Skin of body (tissue), 2 donors: Measurements from ENCODE around the gene MAVS. TPM values are rescaled to one million over a fixed set of nuclear protein-coding genes. Genes with fewer than 3 reads are reported as not detected.
A peak's percentile ranks its signal among the peaks of the same experiment; 100 is the strongest.
"Not testable (repeated sequence)": the region's sequence is repeated elsewhere in the genome, so short reads cannot be mapped to it uniquely, and the experiment has no call there.

ENCODE experiments used
- DNase-seq: peaks from one replicate; lab custom pipeline; 2025; lab: John Stamatoyannopoulos, UW
- total RNA-seq: library from RNA; depleted of rRNA; stranded (reverse); fragments of >200 nt; gene quantifications from one replicate; pipeline ENCODE4 v1.2.3, GENCODE V29; 2014

MAVS gene
- total RNA-seq, 1 donor from 2014 or later = 13.5 TPM

DNA sequence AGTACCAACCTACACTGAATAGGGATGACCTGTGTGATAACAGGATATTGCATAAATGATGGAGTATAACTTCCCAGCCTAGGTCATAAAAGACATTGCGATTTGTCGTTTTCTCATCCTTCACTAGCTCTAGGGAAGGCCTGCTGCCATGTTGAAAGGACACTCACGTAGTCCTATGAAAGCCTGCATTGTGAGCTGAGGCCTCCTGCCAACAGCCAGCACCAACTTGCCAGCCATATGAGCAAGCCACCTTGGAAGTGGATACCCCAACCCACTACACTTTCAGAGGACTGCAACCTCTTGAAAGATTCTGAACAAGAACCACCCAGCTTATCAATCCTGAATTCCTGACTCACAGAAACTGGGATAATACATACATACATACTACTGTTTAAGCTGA, 39.1 kb downstream of the MAVS start:
- no peak for DNase-seq

DNA sequence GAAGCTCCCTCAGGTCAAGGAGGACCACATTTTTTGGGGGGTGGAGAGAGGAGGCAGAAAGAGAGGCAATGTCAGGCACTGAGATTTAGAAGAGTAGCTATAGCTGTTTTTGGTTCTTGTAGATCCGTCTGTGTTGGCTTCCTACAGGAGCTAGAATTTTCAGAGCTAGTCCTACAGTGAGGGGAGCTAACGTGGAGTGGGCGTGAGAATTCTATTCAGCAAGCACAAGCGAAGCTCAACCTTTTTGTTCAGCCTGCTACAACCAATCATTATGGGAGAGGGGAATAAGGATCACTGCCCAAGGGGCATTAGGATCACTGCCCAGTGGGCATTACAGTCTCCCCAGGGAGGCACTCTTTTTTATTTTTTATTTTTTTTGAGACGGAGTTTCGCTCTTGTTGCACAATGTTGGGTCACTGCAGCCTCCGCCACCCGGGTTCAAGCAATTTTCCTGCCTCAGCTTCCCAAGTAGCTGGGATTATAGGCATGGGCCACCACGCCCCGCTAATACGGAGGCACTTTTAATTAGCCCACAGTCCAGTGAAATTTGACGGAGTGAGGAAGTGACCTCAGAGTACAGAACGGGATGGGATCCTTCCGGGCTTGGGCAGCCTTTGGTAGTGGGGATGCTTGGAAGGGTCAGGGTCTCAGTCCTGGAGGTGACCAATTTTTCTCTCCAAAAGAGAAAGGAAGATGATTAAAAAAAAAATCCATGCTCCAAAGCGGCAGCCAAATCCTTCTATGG, 41.4 kb downstream of the MAVS start:
- DNase-seq = peak; percentile 55

DNA sequence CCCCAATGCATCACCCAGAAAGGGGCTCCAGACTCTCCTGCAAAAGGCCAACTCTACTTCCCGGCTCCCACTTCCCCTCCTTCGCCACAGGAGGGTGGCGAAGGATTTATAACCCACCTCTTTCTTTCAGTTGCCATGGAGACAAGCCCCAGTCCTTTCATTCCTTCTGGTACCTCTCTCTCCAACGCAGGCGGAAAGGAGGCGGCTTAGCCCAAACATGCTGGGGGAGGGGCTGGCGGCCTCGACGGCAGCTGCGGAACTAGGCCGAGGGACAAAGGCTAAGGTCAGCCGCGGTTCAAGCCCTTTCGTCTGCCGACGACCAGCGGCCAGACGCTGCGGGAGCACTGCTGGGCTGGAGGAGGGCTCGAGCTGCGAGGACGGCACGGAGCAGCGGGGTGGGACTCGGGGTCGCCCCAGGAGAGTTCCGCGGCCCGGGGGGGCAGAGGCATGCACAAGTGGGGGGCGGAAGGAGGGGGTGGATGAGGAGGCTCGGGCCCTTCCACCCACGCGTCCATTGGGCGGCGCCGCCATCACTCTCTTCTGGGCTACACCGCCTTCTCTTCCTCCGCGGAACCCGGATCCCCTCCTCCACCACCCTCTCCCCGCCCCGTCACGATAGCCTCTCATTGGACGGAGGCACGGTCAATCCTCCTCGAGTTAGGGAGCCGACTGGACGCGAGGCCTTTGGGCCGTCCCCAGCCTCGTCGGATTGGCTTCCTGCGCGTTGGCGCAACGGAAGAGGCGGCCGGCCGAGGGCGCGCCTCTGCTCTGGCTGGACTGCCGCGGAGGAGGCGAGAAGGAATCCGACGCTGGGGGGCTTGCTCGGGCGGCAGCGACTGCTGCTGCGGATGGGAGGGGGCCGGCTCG, 42.2 kb downstream of the MAVS start, which contains the start of gene PANK2:
PANK2 (plus strand) TSS at position 766 of the 867 bp plus-strand sequence.
- DNase-seq = peak; percentile 99

DNA sequence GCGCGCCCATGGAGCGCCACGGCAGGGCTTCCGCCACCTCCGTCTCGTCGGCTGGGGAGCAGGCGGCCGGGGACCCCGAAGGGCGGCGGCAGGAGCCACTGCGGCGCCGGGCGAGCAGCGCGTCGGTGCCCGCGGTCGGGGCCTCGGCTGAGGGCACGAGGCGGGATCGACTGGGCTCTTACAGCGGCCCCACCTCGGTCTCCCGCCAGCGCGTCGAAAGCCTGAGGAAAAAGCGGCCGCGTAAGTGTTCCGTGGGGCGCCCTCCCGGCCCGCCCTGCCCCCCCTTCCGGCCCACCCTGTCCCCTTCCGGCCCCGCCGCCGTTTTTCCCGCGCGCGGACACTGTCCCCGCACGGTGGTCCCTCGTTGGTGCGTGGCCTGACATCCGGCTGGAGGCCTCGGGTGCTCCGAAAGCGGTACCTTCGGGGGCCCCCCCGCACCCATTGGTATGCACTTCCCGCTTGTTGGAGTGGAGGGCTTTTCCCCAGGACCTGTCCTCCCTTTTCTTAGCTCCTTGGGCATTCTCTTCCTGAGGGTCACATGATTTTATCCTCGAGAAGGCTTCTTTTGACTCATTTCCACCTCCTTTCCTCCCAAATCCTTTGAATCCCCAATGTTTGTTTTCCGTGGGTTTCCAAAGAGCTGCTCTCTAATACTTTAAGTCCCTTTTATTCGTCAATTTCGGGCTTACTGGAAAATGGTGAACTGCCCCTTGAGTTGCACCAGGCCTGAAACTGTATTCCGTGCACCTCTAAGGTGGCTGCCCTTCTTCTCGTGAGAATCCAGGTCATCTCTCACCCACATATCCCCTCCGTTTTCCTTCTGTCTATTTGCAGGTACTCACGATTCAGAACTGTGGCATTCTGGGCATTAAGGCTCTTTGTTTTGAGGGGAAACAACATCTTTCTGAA, 43.1 kb downstream of the MAVS start:
- peak; percentile 34 for DNase-seq

DNA sequence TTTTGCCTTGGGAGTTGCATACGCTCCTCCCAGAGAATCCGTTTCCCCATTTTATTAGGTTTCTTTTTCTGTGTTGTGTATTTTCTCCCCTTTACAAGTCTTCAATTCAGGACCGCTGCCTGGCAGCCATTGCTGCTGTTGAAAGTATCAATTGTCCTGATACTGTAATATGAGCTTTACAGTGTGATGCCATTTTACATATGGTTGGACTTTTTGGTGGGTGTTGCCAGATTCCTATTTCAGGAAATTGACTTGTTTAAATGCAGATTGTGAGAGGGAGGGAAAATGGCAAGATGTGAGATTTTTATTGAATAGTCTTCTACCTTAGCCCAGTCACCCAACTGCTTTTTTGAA, 43.7 kb downstream of the MAVS start:
- DNase-seq = peak; percentile 86

DNA sequence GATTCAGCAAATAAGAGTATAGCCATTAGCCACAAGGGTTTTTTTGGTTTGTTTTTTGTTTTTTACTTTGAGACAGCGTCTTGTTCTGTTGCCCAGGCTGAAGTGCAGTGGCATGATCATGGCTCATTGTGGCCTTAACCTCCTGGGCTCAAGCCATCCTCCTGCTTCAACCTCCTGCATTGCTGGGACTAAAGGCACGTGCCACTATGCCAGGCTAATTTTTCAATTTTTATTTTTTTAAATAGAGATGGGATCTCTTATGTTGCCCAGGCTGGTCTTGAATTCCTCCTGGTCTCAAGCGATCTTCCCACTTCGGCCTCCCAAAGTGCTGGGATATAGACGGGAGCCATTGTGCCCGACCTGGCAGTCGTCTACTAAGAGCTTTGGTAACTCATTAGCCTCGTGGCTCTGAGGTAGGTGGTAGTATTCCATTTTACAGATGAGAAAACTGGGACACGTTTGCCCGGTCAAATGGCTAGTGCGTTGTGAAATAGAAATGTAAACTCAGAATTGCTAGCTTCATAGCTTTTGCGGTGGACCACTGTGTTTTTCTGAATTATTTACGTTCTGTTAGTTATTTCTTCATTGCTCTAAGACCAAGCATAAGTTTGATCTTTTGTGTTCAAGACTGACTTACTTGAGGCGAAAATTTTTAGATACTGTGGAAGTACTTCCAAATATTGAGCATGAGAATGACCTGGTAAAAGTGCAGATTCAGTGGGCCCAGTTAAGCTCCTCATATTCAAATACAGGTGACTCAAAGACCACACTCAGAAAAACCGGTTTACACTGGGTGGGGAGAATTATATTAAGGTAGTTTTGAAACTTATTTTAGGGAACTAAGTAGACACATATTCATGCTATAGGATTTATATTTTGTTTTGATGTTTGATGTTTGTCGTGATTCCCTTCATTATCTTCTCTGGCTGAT, 44.6 kb downstream of the MAVS start:
- no peak for DNase-seq

DNA sequence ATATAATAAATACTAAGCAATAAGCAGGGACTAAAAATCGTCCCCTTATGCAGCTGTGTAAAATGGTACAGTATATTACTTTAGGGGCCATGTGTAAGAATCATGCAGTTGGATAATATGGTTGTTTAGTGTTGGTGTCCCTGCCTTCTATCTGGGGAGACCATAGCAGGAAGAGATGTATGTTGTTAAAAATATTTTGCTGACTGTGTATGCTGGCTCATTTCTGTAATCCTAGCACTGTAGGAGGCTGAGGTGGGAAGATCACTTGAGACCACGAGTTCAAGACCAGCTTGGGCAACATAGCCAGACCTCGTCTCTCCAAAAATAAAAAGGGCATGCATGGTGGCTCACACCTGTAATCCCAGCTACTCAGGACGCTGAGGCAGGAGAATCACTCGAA, 48.2 kb downstream of the MAVS start:
- no peak for DNase-seq

DNA sequence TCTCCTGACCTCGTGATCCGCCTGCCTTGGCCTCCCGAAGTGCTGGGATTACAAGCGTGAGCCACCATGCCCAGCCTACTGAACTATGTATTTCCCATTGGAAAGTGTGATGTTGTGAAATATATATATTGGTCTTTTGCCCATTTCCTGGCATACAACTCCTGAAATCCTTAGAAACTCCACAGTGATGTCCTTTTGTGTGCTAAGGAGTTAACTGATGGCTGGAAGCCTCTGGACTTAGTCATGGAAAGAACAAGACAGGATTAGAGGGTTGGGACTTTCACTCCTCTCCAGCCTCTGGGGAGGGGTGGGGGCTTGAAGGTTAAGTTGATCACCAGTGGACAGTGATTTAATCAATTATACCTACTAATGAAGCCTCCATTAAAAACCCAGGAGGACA, 49.7 kb downstream of the MAVS start:
- DNase-seq = no peak

DNA sequence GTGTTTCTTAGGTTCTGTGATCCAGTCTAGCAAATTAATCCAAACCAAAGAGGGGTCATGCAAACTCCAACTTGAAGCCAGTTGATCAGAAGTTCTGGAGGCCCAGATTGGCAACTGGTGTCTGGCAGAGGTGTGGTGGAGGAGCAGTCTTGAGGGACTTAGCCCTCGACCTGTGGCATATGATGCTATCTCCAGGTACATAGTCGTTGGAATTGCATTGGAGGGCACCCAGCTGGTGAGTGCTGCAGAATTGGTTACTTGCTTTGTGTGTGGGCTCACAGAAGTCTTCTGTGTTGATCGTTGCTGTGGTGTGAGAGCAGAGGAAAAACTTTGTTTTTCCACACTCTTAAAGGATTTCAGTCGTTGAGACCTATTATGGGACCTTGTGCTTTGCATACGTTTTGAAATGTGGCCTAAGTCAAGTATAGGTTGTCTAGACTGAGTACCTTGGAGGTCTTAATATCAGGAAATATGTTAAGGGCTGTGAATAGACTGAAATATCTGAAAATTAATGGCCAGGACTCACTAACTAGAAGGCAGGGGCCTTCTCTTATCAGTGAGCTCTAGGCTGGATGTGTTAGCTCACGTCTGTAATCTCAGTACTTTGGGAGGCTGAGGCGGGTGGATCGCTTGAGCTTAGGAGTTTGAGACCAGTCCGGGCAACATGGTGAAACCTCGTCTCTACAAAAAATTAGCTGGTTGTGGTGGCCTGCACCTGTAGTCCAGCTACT, 50.4 kb downstream of the MAVS start:
- no peak for DNase-seq

DNA sequence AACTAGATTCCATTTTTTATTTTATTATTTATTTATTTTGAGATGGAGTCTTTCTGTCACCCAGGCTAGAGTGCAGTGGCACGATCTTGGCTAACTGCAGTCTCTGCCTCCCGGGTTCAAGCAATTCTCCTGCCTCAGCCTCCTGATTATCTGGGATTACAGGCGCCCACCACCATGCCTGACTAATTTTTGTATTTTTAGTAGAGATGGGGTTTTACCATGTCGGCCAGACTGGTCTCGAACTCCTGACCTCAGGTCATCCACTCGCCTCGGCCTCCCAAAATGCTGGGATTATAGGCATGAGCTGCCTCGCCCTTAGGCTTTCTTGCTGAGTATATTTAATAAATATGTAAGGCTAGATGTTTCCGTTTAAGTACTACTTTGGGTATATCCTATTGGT, 51.5 kb downstream of the MAVS start:
- DNase-seq = not testable (repeated sequence)

DNA sequence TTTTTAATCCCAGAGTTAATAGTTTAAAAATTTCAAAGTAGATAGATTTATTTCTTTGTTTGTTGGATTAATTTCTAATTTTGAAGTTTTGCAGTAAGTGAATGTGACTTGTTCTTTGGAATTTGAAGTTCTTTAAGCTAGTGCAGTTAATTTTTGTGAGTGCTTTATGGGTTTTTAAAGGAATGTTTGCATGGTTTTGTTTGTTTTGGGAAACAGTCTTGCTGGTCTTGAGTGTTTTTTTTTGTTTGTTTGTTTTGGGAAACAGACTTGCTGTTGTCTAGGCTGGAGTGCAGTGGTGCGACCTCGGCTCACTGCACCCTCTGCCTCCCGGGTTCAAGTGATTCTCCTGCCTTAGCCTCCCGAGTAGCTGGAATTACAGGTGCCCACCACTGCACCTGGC, 52.0 kb downstream of the MAVS start:
- DNase-seq = no peak

DNA sequence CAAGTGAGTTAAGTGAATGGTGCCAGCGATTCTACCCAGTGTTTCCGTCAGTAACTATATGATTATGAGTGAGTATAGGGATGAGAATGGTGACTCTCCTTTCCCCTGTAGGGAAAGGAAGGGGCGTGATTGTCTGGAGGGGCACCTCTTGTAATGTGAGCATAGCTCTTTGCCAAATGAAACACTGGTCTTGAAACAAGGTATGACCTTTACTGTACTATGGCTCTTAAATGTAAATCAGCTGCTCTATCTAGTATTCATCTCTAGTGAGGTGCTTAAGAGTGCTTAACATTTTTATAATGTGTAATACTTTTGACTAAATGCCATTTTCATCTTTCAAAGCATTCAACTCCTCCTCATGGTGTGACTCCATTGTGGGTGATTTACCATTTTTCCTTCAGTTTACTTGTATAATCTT, 53.6 kb downstream of the MAVS start:
- no peak for DNase-seq

DNA sequence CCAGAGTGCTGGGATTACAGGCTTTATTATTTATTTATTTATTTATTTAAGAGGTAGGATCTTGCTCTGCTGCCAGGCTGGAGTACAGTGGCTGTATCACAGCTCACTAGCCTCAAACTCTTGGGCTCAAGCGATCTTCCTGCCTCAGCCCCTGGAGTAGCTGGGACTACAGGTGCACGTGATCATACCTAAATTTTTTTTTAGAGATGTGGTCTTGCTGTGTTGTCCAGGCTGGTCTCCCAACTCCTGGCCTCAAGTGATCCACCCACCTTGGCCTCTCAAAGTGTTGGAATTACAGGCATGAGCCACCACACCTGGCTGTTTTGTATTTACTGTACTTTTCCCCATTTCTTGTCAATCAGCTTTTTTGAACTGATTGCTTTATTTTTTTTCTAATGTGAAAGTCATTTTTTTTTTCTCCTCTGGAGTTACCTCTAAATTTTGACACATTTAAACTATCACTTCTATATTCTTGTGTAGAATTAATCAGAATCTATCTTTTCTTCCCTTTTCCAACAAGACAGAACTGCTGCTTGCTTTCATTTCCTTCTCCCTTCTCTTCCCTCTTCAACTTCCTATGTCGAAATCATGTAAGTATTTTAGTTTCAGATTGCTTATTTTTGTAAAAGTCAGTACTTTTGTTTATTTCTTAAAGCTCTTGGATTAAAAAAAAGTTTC, 54.5 kb downstream of the MAVS start:
- no peak for DNase-seq

DNA sequence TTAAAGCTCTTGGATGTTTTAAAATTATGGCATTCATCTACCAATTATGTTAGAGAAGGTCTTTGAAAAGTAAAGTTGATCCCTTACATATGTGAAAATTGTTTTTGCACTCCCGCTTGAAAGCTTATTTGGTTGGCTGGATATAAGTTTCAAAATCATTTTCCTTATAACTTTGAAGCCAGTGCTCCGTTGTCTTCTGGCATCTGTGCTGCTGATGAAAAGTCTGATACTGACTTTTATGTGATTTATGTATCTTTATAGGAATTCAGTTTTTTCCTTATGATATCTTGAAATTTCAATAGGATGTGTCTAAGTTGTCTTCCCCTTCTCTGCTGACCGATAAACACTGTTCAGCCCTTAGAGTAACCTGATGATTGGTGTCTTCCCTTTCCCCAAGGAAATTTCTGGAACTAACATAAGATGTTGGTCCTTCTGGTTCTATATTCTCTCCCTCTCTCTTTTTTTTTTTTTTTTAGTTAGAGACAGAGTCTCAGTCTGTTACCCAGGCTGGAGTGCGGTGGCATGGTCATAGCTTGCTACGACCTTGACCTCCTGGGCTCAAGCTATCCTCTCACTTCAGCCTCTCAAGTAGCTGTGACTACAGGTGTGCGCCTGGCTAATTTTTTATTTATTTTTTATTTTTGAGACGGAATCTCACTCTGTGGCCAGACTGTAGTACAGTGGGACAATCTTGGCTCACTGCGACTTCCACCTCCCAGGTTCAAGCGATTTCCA, 55.2 kb downstream of the MAVS start:
- peak; percentile 53 for DNase-seq

DNA sequence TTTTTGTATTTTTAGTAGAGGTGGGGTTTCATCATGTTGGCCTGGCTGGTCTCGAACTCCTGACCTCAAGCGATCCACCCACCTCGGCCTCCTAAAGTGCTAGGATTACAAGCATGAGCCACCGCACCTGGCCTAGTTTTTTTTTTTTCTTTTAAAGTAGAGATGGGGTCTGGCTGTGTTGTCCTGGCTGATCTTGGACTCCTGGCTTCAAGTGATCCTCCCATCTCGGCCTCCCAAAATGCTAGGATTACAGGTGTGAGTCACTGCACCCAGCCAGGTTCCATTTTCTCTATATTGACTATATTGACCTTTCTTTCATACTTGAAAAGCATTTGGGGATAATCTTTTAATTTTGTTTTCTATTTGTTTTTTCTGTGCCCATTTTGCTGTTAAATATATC, 55.8 kb downstream of the MAVS start:
- no peak for DNase-seq

DNA sequence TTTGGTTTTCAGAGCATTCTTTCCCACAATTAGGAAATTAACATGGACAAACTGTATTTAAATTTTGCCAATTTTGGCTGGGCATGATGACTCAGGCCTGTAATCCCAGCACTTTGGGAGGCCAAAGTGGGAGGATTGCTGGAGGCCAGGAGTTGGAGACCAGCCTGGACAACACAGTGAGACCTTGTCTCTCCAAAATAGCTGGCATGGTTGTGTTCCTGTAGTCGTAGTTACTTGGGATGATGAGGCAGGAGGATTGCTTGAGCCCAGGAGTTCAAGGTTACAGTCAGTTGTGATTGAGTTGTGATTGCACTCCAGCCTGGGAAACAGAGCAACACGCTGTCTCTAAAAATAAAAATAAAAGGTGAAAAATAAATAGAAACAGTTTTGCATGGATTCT, 57.6 kb downstream of the MAVS start:
- DNase-seq = no peak

DNA sequence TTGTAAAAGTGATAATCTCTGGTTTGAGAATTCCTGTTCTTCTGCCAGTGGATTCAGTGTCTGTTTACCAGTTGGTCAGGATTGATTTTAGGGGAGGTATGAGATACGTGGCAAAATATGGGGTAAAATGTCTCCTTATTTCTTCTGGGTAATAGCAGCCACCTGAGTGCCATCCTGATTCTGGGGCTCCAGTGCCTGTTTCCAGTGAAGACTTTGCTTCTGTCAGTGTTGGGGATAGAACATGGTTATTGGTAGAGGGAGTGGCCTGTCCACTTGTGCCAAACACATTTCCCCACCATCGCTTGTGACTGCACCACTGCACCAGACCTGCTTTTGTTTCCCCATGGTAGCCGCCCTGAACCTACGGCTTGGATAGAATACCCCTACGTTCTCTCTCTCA, 58.2 kb downstream of the MAVS start:
- DNase-seq = no peak
